ENCODE results near the gene ELMO3. TPM values are rescaled to one million over a fixed set of nuclear protein-coding genes. Genes with fewer than 3 reads are reported as not detected.

The ELMO3 gene
- total RNA-seq, 1 experiment from 2014 or later = 0.61 TPM

DNA sequence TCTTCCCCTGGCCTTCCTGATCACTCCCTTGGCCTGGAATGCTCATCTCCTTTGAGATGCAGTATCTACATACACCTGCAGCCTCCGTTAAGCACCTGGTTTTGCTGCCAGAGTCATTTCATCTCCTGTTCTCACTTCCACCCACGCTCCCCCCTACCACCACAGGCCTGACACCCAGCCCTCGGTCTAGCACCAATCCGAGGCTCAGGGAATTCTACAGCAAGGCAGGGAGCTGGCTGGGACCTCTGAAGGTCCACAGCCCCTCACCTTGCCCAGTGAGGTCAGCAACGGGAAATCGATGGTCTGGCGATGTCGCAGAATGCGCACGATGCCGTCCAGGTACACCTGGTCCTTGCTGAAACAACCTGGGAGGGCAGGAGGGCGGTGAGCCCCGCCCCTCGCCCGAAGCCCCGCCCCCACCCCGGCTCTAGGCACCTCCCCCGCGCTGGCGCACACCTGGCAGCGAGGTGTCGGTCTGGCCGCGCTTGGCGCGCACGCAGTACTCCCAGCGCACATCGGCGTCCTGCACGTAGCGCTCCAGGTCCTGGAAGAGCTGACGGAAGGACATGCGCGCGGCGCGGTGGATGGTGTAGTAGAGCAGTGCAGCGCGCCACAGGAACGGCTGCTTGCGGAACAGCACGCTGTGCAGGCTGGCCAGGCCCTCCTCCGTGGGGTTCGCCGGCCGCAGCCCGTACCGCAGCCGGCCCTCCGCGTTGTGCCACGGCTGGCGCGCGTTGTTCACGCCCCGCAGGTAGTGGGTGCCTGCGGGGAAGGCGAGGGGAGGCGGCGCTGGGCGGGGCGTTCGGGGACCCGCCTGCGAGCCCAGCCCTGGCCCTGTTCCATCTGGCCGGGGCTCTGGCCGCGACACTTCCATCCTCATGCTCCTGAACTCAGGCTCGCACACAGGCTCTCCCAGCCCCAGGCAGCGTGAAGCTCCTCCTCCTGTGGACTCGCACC is 20.9 kb upstream of the ELMO3 start:
- peak; percentile 83 for DNase-seq (ENCODE audit: low spot score)
- in situ Hi-C loops (cut with HindIII; ENCODE audit: low sequenced_read_pairs) = no loop called here

DNA sequence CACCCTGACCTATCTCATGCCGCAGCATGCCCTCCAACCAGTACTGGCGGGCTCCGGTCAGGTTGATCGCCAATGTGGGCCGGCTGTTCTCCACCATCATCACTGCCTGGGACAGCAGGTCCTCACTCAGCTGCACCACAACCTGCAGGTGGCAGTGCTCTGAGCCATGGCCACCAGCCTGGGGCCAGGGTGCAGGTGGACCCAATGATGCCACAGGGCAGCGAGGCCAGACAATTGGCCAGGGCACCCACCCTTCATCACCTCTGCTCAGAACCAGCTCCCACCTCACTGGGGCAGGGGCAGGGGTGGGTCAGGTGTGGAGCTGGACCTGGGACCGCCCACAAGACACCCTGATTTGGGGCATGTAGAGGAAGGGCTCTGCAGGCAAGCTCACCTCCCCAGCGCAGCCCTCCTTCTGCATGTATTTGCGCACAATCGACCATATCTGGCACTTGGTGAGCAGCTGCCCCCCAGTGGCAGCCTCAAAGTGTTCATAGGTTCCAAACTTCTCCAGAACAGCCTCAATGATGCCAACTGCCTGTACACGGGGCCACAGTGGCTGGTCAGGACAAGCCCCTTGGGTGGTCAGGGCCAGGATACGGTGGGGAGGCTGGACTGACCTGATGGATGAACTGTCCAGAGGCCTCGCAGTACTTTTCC is 19.4 kb upstream of the ELMO3 start:
- in situ Hi-C loops (cut with HindIII; ENCODE audit: low sequenced_read_pairs) = no loop called here

GRCh38 chr16:67180166-67180565 is 18.8 kb upstream of the ELMO3 start:
- DNase-seq (ENCODE audit: low spot score) = no peak
- in situ Hi-C loops (cut with HindIII; ENCODE audit: low sequenced_read_pairs) = no loop called here

More for the DNA sequence above, 19.4 kb upstream of the ELMO3 start:
- no peak for DNase-seq (ENCODE audit: low spot score)

DNA sequence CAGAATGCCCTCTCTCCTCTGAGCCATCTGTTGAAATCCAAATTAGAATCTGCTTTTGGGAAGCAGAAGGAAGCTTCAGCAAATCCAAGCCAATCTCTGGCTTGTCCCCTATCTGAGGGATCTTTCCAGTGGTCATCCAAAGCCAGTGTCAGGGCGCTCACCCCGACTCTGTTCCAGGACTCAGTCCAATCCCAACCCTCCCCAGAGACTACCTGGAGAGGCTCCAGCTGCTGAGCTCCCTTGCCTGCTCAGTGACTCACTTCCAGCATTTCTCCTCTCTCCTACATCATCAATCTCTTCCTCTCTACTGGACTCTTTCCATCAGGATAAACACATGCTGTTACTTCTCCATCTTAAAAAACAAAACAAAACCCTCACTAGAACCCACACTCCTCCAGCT is 17.6 kb upstream of the ELMO3 start:
- in situ Hi-C loops (cut with HindIII; ENCODE audit: low sequenced_read_pairs) = no loop called here
- DNase-seq (ENCODE audit: low spot score) = peak; percentile 56

GRCh38 chr16:67182288-67182687 is 16.6 kb upstream of the ELMO3 start:
- in situ Hi-C loops (cut with HindIII; ENCODE audit: low sequenced_read_pairs) = no loop called here

GRCh38 chr16:67183284-67183626 is 15.7 kb upstream of the ELMO3 start:
- in situ Hi-C loops (cut with HindIII; ENCODE audit: low sequenced_read_pairs) = no loop called here
- no peak for DNase-seq (ENCODE audit: low spot score)

More at GRCh38 chr16:67182288-67182687, 16.6 kb upstream of the ELMO3 start:
- no peak for DNase-seq (ENCODE audit: low spot score)

DNA sequence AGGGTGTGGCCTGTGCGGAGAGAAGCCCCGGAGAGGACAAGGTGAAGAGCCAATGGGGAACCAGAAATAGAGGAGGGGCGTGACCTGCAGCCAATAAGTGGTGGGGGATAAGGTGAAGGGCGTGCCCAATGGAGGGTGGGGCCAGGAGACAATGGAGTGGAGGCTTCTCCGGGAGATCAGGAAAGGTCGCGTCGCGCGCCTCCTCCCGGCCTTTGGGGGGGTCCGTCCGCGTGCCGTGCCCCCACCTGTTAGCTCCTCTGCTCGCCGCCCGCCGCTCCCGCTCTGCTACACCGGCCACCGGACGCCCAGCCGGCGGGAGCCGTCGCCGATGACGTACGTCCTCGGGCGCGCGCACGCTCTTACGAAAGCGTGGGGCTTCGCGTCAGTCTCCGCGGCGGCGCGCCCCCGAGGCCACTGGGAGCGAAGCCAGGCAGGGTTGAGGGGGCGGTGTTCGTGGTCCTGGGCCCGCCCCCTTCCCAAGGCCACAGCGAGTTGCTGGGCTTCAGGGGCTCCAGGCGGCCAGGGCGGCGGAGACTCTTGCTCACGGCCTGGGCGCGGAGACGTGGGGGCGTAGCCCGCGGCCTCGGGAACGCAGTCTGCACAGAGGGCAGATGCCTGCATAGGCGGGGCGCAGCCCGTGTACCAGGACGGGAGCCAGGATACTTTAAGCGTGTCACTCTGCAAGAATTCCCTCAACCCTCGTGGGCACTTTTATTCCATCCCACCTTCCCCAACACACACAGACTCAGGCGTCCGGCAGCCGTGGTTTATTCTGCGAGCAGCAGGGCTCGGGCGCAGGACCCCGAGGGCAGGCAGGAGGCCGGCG is 15.1 kb upstream of the ELMO3 start, which contains the start of gene MATCAP1:
Gene MATCAP1 (minus strand): TSS at position 337 of the 826 bp plus-strand sequence. CDS start 3,353 bp downstream, outside the sequence.
- DNase-seq (ENCODE audit: low spot score) = peak; percentile 100
- in situ Hi-C loops (cut with HindIII; ENCODE audit: low sequenced_read_pairs) = no loop called here

- in situ Hi-C loops (cut with HindIII; ENCODE audit: low sequenced_read_pairs) = no loop called here
- DNase-seq (ENCODE audit: low spot score) = peak; percentile 61
Measured at GRCh38 chr16:67184453-67184994, 14.4 kb upstream of the ELMO3 start.

- in situ Hi-C loops (cut with HindIII; ENCODE audit: low sequenced_read_pairs) = no loop called here
- DNase-seq (ENCODE audit: low spot score) = peak; percentile 82
Measured at GRCh38 chr16:67184995-67185650, 13.8 kb upstream of the ELMO3 start.

- DNase-seq (ENCODE audit: low spot score) = no peak
- in situ Hi-C loops (cut with HindIII; ENCODE audit: low sequenced_read_pairs) = no loop called here
Measured at GRCh38 chr16:67185651-67186134, 13.2 kb upstream of the ELMO3 start.

- no peak for DNase-seq (ENCODE audit: low spot score)
- in situ Hi-C loops (cut with HindIII; ENCODE audit: low sequenced_read_pairs) = no loop called here
Measured at GRCh38 chr16:67186550-67186950, 12.4 kb upstream of the ELMO3 start.

DNA sequence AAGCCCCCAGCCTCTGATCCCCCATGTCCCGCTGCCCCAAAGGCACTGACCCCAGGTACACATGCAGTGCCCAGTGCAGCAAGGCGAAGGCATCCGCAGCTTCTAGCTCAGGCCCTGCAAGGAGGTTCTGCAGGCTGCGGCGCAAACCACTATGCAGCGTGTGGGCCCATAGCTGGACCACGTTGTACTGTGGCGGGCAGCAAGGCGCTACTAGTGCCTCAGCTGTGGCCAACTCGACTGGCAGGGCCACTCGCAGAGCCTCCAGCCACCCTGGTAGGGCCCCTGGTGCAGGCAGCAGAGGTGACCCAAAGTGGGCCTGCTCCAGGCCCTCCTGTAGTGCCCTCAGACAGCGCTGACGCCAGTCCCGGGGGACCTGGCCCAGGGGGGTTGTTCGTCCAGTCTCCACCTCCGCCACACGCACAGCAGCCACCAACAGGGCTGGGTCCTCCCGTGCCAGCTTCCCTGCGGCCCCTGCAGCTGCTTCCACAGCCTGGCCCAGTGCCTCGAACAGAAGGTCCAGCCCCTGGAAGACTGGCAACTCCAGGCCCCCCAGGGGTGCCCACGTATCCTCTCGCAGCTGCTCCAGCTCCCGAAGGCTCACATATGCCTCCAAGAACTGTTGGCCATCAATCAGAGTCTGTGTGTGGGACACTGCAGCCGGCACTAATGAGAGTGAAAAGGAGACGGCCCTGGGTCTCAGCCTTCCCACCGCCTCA is 11.6 kb upstream of the ELMO3 start:
- no peak for DNase-seq (ENCODE audit: low spot score)
- in situ Hi-C loops (cut with HindIII; ENCODE audit: low sequenced_read_pairs) = no loop called here

- in situ Hi-C loops (cut with HindIII; ENCODE audit: low sequenced_read_pairs) = no loop called here
- no peak for DNase-seq (ENCODE audit: low spot score)
Measured at GRCh38 chr16:67188323-67188722, 10.6 kb upstream of the ELMO3 start.

GRCh38 chr16:67188798-67189197 is 10.1 kb upstream of the ELMO3 start:
- in situ Hi-C loops (cut with HindIII; ENCODE audit: low sequenced_read_pairs) = no loop called here
- DNase-seq (ENCODE audit: low spot score) = no peak

- in situ Hi-C loops (cut with HindIII; ENCODE audit: low sequenced_read_pairs) = no loop called here
Measured at GRCh38 chr16:67190041-67190440, 8.9 kb upstream of the ELMO3 start, which contains the start of gene EXOC3L1. TSS of gene EXOC3L1 (minus strand) at chr16:67190136. CDS start at chr16:67189676, 460 bp downstream.

GRCh38 chr16:67190448-67191399 is 8.2 kb upstream of the ELMO3 start:
- in situ Hi-C loops (cut with HindIII; ENCODE audit: low sequenced_read_pairs) = no loop called here
- DNase-seq (ENCODE audit: low spot score) = no peak

More at GRCh38 chr16:67190041-67190440, 8.9 kb upstream of the ELMO3 start, which contains the start of gene EXOC3L1:
- no peak for DNase-seq (ENCODE audit: low spot score)
